Measurements from ENCODE around the gene TANC1. TPM values are rescaled to one million over a fixed set of nuclear protein-coding genes. Genes with fewer than 3 reads are reported as not detected.
A peak's percentile ranks its signal among the peaks of the same experiment; 100 is the strongest.

The TANC1 gene
- polyA plus RNA-seq, 2 of the 4 experiments (the other 2 are of a cell fraction), result 9.2 to 21.2 TPM

GRCh38 chr2:159101755-159102489, 133.5 kb downstream of the TANC1 start:
- FAIRE-seq, result no peak
- no peak for ATAC-seq
- CTCF ChIA-PET, result no interaction called here

GRCh38 chr2:159103411-159103810, 135.0 kb downstream of the TANC1 start:
- POLR2A ChIA-PET, result no interaction called here

More at GRCh38 chr2:159101755-159102489, 133.5 kb downstream of the TANC1 start:
- H3K27ac ChIP-seq, result peak overlapping the region in 1 of 2 experiments; percentile 42; a peak in 1 of 6 replicates
- POLR2A ChIA-PET, result no interaction called here
- TF ChIP-seq RARB (CRISPR knock-in tag; IDR thresholded peaks at IDR 0.05) (no peak), MAFK (IDR thresholded peaks at IDR 0.05; ENCODE audit: partially characterized antibody) (peak; percentile 20)
- no peak overlapping the region for H3K4me3 ChIP-seq
- H3K4me2 ChIP-seq, result no peak overlapping the region
- 96% methylated on average over 7 of the region's 8 CpGs for WGBS (ENCODE audit: missing lambda C conversion rate)
- no peak for DNase-seq (ENCODE audit: low read depth in 1 of 2, low spot score in 1 of 2)
- peaks cover 22% of the 10 kb centered on the region; the same call in 2 of the 3 replicates for H3K4me1 ChIP-seq
- peaks cover 3% of the 10 kb centered on the region; the same call in 1 of the 3 replicates for H3K9me3 ChIP-seq

GRCh38 chr2:159106109-159106508, 137.7 kb downstream of the TANC1 start:
- FAIRE-seq (no peak), DNase-seq (ENCODE audit: low read depth in 1 of 2, low spot score in 1 of 2) (no peak), ATAC-seq (no peak)
- ChIA-PET POLR2A (no interaction called here), CTCF (interaction anchor here (0.9 to 1.7 kb wide), 2 partner anchors 8 to 13 kb away, joined by 3 to 8 read pairs; no protein-coding TSS in a partner anchor)
- WGBS (ENCODE audit: missing lambda C conversion rate), result 95% methylated on average over 5 of the region's 5 CpGs
- no peaks in the 10 kb centered on the region for H3K4me1 ChIP-seq
- H3K4me2 ChIP-seq, result no peak overlapping the region
- H3K4me3 ChIP-seq, result no peak overlapping the region
- H3K27ac ChIP-seq, result no peak overlapping the region
- no peaks in the 10 kb centered on the region for H3K9me3 ChIP-seq
- TF ChIP-seq JUN (IDR thresholded peaks at IDR 0.05) (no peak), TFCP2L1 (CRISPR knock-in tag; IDR thresholded peaks at IDR 0.05) (no peak), REST (IDR thresholded peaks at IDR 0.05) (no peak), NPAS2 (CRISPR knock-in tag; IDR thresholded peaks at IDR 0.05; ENCODE audit: borderline replicate concordance) (no peak), CTCF (IDR thresholded peaks at IDR 0.05) (no peak), RAD21 (conservative IDR thresholded peaks at IDR 0.05 in 1 of 2, IDR thresholded peaks at IDR 0.05 in 1 of 2) (no peak), FOSL2 (IDR thresholded peaks at IDR 0.05) (no peak), FOSL2 (CRISPR knock-in tag; IDR thresholded peaks at IDR 0.05) (no peak)

More at GRCh38 chr2:159103411-159103810, 135.0 kb downstream of the TANC1 start:
- FAIRE-seq (no peak), DNase-seq (ENCODE audit: low read depth in 1 of 2, low spot score in 1 of 2) (no peak), ATAC-seq (no peak)
- Histone ChIP-seq H3K4me2 (no peak overlapping the region), H3K4me1 (peaks cover 16% of the 10 kb centered on the region; the same call in 2 of the 3 replicates), H3K9me3 (no peaks in the 10 kb centered on the region), H3K27ac (no peak overlapping the region), H3K4me3 (no peak overlapping the region)
- no CpG with 5 or more reads among the region's 5 CpGs for WGBS (ENCODE audit: missing lambda C conversion rate)
- CTCF ChIA-PET, result no interaction called here
- TF ChIP-seq E2F6 (IDR thresholded peaks at IDR 0.05; ENCODE audit: borderline replicate concordance, low read depth) (no peak), TP53 (CRISPR knock-in tag; IDR thresholded peaks at IDR 0.05) (no peak), NPAS2 (CRISPR knock-in tag; IDR thresholded peaks at IDR 0.05; ENCODE audit: borderline replicate concordance) (no peak), ZSCAN20 (CRISPR knock-in tag; IDR thresholded peaks at IDR 0.05) (no peak), RCOR1 (IDR thresholded peaks at IDR 0.05; ENCODE audit: low read depth, low read length) (no peak), NFE2L2 (conservative IDR thresholded peaks at IDR 0.05; ENCODE audit: low read length) (no peak), CTCF (IDR thresholded peaks at IDR 0.05) (no peak), KDM1A (IDR thresholded peaks at IDR 0.05; ENCODE audit: low read depth) (no peak), RNF2 (IDR thresholded peaks at IDR 0.05; ENCODE audit: borderline replicate concordance, low read depth) (no peak), ATOH8 (CRISPR knock-in tag; IDR thresholded peaks at IDR 0.05; ENCODE audit: low read depth) (no peak), POLR2A (IDR thresholded peaks at IDR 0.05; ENCODE audit: low read length) (no peak), ESRRA (IDR thresholded peaks at IDR 0.05; ENCODE audit: borderline replicate concordance, low read length) (no peak), CEBPB (IDR thresholded peaks at IDR 0.05) (no peak), CBX8 (IDR thresholded peaks at IDR 0.05) (no peak), FOSL2 (IDR thresholded peaks at IDR 0.05) (no peak), FOSL2 (CRISPR knock-in tag; IDR thresholded peaks at IDR 0.05) (no peak)

All from A549 (cell line).